Neuronal stem cell (in vitro differentiated cells): ENCODE data around the gene KCNE2.

Source experiments
- DNase-seq: peaks from one replicate; pipeline ENCODE4 v3.0.0-alpha.2; 2013; ENCODE audit warnings: low spot score
- H2AFZ ChIP-seq: one replicate; pipeline ENCODE4 v1.6.1; 2013; ENCODE audit warnings: mild to moderate bottlenecking, low read length, inconsistent platforms
- H2AK5ac ChIP-seq: 2 replicates; pipeline ENCODE4 v1.6.1; 2013; ENCODE audit warnings: low read depth, mild to moderate bottlenecking, inconsistent platforms, low read length, moderate library complexity, mixed read lengths
- H2BK120ac ChIP-seq: 2 replicates; pipeline ENCODE4 v1.6.1; 2013; ENCODE audit warnings: low read depth, mild to moderate bottlenecking, inconsistent platforms, low read length, moderate library complexity, mixed read lengths
- H2BK12ac ChIP-seq: one replicate; pipeline ENCODE4 v1.6.1; 2013; ENCODE audit warnings: low read length, inconsistent platforms
- H2BK15ac ChIP-seq: 2 replicates; pipeline ENCODE4 v1.6.1; 2013; ENCODE audit warnings: mild to moderate bottlenecking, low read length, inconsistent platforms, mixed read lengths
- H2BK5ac ChIP-seq: one replicate; pipeline ENCODE4 v1.6.1; 2013; ENCODE audit warnings: inconsistent platforms, mild to moderate bottlenecking, low read length, moderate library complexity
- H3K14ac ChIP-seq: one replicate; pipeline ENCODE4 v1.6.1; 2013; ENCODE audit warnings: low read length, inconsistent platforms
- H3K18ac ChIP-seq: 2 replicates; pipeline ENCODE4 v1.6.1; 2013; ENCODE audit warnings: low read length, inconsistent platforms
- H3K23ac ChIP-seq: 2 replicates; pipeline ENCODE4 v1.6.1; 2013; ENCODE audit warnings: low read depth, mild to moderate bottlenecking, mixed read lengths, low read length, inconsistent platforms; ENCODE audit not compliant: poor library complexity
- H3K27ac ChIP-seq: replicated peaks from 3 replicates; pipeline ENCODE4 v1.5.1; 2013; ENCODE audit warnings: low read length, inconsistent platforms
- H3K27me3 ChIP-seq, 3 experiments: 2 replicates each; pipeline ENCODE4 v1.6.1; 2013; ENCODE audit warnings: low read length in 3 of 3, mild to moderate bottlenecking in 2 of 3, inconsistent platforms in 1 of 3, low read depth in 1 of 3, mixed read lengths in 1 of 3, moderate library complexity in 1 of 3; ENCODE audit not compliant: control insufficient read depth in 3 of 3, insufficient read depth in 3 of 3
- H3K36me3 ChIP-seq, 2 donors: replicated peaks in 1 of 2; 2 replicates each; pipeline ENCODE4 v1.6.1; 2013; ENCODE audit warnings: low read length in 2 of 2; ENCODE audit not compliant: control insufficient read depth in 2 of 2, insufficient read depth in 2 of 2
- H3K4ac ChIP-seq: 2 replicates; pipeline ENCODE4 v1.6.1; 2013; ENCODE audit warnings: inconsistent platforms, mild to moderate bottlenecking, low read length, moderate library complexity
- H3K4me1 ChIP-seq, 2 donors: 1 replicate in 1 of 2; 2 replicates in 1 of 2; pipeline ENCODE4 v1.6.1; 2013; ENCODE audit warnings: low read length in 2 of 2, low read depth in 1 of 2; ENCODE audit not compliant: control insufficient read depth in 2 of 2, insufficient read depth in 1 of 2
- H3K4me2 ChIP-seq: one replicate; pipeline ENCODE4 v1.6.1; 2013; ENCODE audit warnings: mild to moderate bottlenecking, low read length, inconsistent platforms; ENCODE audit not compliant: insufficient read depth, poor library complexity, severe bottlenecking
- H3K4me3 ChIP-seq, 2 donors: 2 replicates each; pipeline ENCODE4 v1.5.1; 2013; ENCODE audit warnings: low read length in 2 of 2, mild to moderate bottlenecking in 2 of 2, inconsistent platforms in 1 of 2, moderate library complexity in 1 of 2
- H3K79me1 ChIP-seq: one replicate; pipeline ENCODE4 v1.6.1; 2013; ENCODE audit warnings: low read depth, mild to moderate bottlenecking, inconsistent platforms, low read length, moderate library complexity
- H3K9ac ChIP-seq: one replicate; pipeline ENCODE4 v1.6.1; 2013; ENCODE audit warnings: mild to moderate bottlenecking, low read depth, low read length, inconsistent platforms; ENCODE audit not compliant: poor library complexity
- H3K9me3 ChIP-seq, 2 donors: replicated peaks in 1 of 2; 2 replicates each; pipeline versions ENCODE3 to v1.6.1; 2013; ENCODE audit warnings: low read length in 2 of 2, mild to moderate bottlenecking in 2 of 2, inconsistent platforms in 1 of 2, low read depth in 1 of 2, mixed read lengths in 1 of 2, moderate library complexity in 1 of 2; ENCODE audit not compliant: control insufficient read depth in 2 of 2, insufficient read depth in 1 of 2
- H4K8ac ChIP-seq: one replicate; pipeline ENCODE4 v1.6.1; 2013; ENCODE audit warnings: low read depth, mild to moderate bottlenecking, inconsistent platforms, low read length, moderate library complexity
- H4K91ac ChIP-seq: one replicate; pipeline ENCODE4 v1.6.1; 2013; ENCODE audit warnings: low read length, low read depth, mild to moderate bottlenecking, inconsistent platforms; ENCODE audit not compliant: poor library complexity
- WGBS, 2 donors: extraction: QIAGEN DNeasy Blood & Tissue Kit; methylation state at CpG; one replicate each; pipeline ENCODE4 v1.1.7; 2013; ENCODE audit warnings: missing lambda C conversion rate in 2 of 2, mixed read lengths in 1 of 2; ENCODE audit not compliant: insufficient read length in 2 of 2, insufficient replicate concordance in 1 of 2; ENCODE audit errors: extremely low coverage in 2 of 2; 5-methylcytosine and 5-hydroxymethylcytosine counted together

The KCNE2 gene

GRCh38 chr21:34362136-34362444 is 1.7 kb upstream of the KCNE2 start:
- no peak overlapping the region for H3K18ac ChIP-seq

GRCh38 chr21:34362670-34363069 is 1.1 kb upstream of the KCNE2 start:
- no peak overlapping the region for H3K4me3 ChIP-seq
- no peak overlapping the region for H3K4me2 ChIP-seq
- no peaks in the 10 kb centered on the region for H3K79me1 ChIP-seq
- H3K23ac ChIP-seq: no peak overlapping the region
- no peak overlapping the region for H3K18ac ChIP-seq
- no peak overlapping the region for H4K91ac ChIP-seq
- H2AK5ac ChIP-seq: no peak overlapping the region
- no peak overlapping the region for H2BK5ac ChIP-seq
- H3K9ac ChIP-seq: no peak overlapping the region
- H2BK12ac ChIP-seq: no peak overlapping the region
- H3K4me1 ChIP-seq: peaks cover 2 to 5% of the 10 kb centered on the region in 2 donors
- no peak overlapping the region for H3K14ac ChIP-seq
- H4K8ac ChIP-seq: no peak overlapping the region
- H2BK15ac ChIP-seq: no peak overlapping the region
- no peak overlapping the region for H2AFZ ChIP-seq
- no peaks in the 10 kb centered on the region for H3K27me3 ChIP-seq
- H3K4ac ChIP-seq: no peak overlapping the region
- DNase-seq: no peak
- H3K27ac ChIP-seq: no peak overlapping the region
- no peaks in the 10 kb centered on the region for H3K36me3 ChIP-seq
- WGBS, 2 donors: no CpG with 5 or more reads among the region's 3 CpGs
- no peak overlapping the region for H2BK120ac ChIP-seq
- no peaks in the 10 kb centered on the region for H3K9me3 ChIP-seq

More at GRCh38 chr21:34362136-34362444, 1.7 kb upstream of the KCNE2 start:
- no CpG with 5 or more reads among the region's 3 CpGs for WGBS, 2 donors
- no peak overlapping the region for H3K4me2 ChIP-seq
- DNase-seq: no peak
- H3K27ac ChIP-seq: no peak overlapping the region
- no peak overlapping the region for H2BK5ac ChIP-seq
- no peak overlapping the region for H2BK12ac ChIP-seq
- H3K4me3 ChIP-seq: no peak overlapping the region
- no peak overlapping the region for H2BK120ac ChIP-seq
- no peaks in the 10 kb centered on the region for H3K9me3 ChIP-seq
- peaks cover 0 to 3% of the 10 kb centered on the region in 2 donors for H3K4me1 ChIP-seq
- no peak overlapping the region for H3K23ac ChIP-seq
- H3K27me3 ChIP-seq: no peaks in the 10 kb centered on the region
- no peaks in the 10 kb centered on the region for H3K79me1 ChIP-seq
- H3K4ac ChIP-seq: no peak overlapping the region
- no peak overlapping the region for H3K14ac ChIP-seq
- no peak overlapping the region for H2BK15ac ChIP-seq
- no peaks in the 10 kb centered on the region for H3K36me3 ChIP-seq
- no peak overlapping the region for H4K8ac ChIP-seq
- no peak overlapping the region for H3K9ac ChIP-seq
- H4K91ac ChIP-seq: no peak overlapping the region
- H2AFZ ChIP-seq: peak overlapping the region; percentile 66
- H2AK5ac ChIP-seq: no peak overlapping the region

- H3K27me3 ChIP-seq: no peaks in the 10 kb centered on the region
- H3K9ac ChIP-seq: no peak overlapping the region
- no peak overlapping the region for H2BK15ac ChIP-seq
- no peaks in the 10 kb centered on the region for H3K9me3 ChIP-seq
- no peaks in the 10 kb centered on the region for H3K79me1 ChIP-seq
- H2BK12ac ChIP-seq: no peak overlapping the region
- no peak overlapping the region for H3K27ac ChIP-seq
- no peak overlapping the region for H2AFZ ChIP-seq
- no peak overlapping the region for H2AK5ac ChIP-seq
- no peak overlapping the region for H3K14ac ChIP-seq
- DNase-seq: no peak
- no peak overlapping the region for H3K4ac ChIP-seq
- no peak overlapping the region for H4K8ac ChIP-seq
- H3K18ac ChIP-seq: no peak overlapping the region
- no peak overlapping the region for H2BK5ac ChIP-seq
- no peak overlapping the region for H2BK120ac ChIP-seq
- no peak overlapping the region for H3K4me2 ChIP-seq
- no peak overlapping the region for H3K4me3 ChIP-seq
- H3K4me1 ChIP-seq: peaks cover 2 to 7% of the 10 kb centered on the region in 2 donors
- H3K23ac ChIP-seq: no peak overlapping the region
- no peaks in the 10 kb centered on the region for H3K36me3 ChIP-seq
- H4K91ac ChIP-seq: peak overlapping the region; percentile 76
Measured at GRCh38 chr21:34364921-34365320, 1.1 kb downstream of the KCNE2 start.

- Histone ChIP-seq H2BK5ac (no peak overlapping the region), H3K23ac (no peak overlapping the region), H3K9me3 (no peaks in the 10 kb centered on the region), H2BK12ac (no peak overlapping the region), H2BK15ac (no peak overlapping the region), H3K4me1 (peaks cover 2 to 7% of the 10 kb centered on the region in 2 donors), H3K18ac (no peak overlapping the region), H3K79me1 (no peaks in the 10 kb centered on the region), H3K14ac (no peak overlapping the region), H3K4me2 (no peak overlapping the region), H4K91ac (no peak overlapping the region), H2AK5ac (no peak overlapping the region), H2BK120ac (no peak overlapping the region), H3K27ac (peak overlapping the region; percentile 26), H2AFZ (no peak overlapping the region), H3K36me3 (no peaks in the 10 kb centered on the region), H4K8ac (no peak overlapping the region), H3K4me3 (no peak overlapping the region), H3K9ac (no peak overlapping the region), H3K4ac (no peak overlapping the region), H3K27me3 (no peaks in the 10 kb centered on the region)
- WGBS, 2 donors: no CpG with 5 or more reads among the region's 6 CpGs
- peak; percentile 38 for DNase-seq
Measured at GRCh38 chr21:34365809-34366208, 2.0 kb downstream of the KCNE2 start.
